Kidney (tissue), 14 donors: ENCODE measurements around the gene CALN1. TPM values are rescaled to one million over a fixed set of nuclear protein-coding genes. Genes with fewer than 3 reads are reported as not detected.

Source experiments
- DNase-seq, 5 donors: peaks; one replicate each; pipeline ENCODE4 v3.0.0-alpha.2; 2013 to 2020
- FAIRE-seq: peaks from 2 replicates; lab custom pipeline; 2012; peaks lifted over from hg19 to GRCh38; lab: Jason Lieb, UNC
- H3K27ac ChIP-seq, 2 donors: one replicate each; pipeline ENCODE4 v1.7.0; 2013; ENCODE audit warnings: low read depth in 2 of 2, low read length in 2 of 2, inconsistent platforms in 1 of 2
- H3K27me3 ChIP-seq: one replicate; pipeline ENCODE4 v1.7.1; 2013; ENCODE audit warnings: low read length, inconsistent platforms; ENCODE audit not compliant: control insufficient read depth, insufficient read depth
- H3K36me3 ChIP-seq, 3 donors: one replicate each; pipeline versions ENCODE4 v1.7.0 to v1.7.1; 2013; ENCODE audit warnings: low read length in 3 of 3, control low read depth in 1 of 3, inconsistent platforms in 1 of 3; ENCODE audit not compliant: insufficient read depth in 3 of 3, control insufficient read depth in 2 of 3
- H3K4me1 ChIP-seq, 3 donors: one replicate each; pipeline versions ENCODE4 v1.7.0 to v1.7.1; 2013; ENCODE audit warnings: low read length in 3 of 3, inconsistent platforms in 1 of 3, low read depth in 1 of 3; ENCODE audit not compliant: control insufficient read depth in 2 of 3, insufficient read depth in 2 of 3
- H3K4me3 ChIP-seq, 3 donors: one replicate each; pipeline versions ENCODE4 v1.7.0 to v1.8.1; 2013; ENCODE audit warnings: low read length in 3 of 3, control low read depth in 1 of 3, inconsistent platforms in 1 of 3
- H3K9ac ChIP-seq, 3 donors: one replicate each; pipeline versions ENCODE4 v1.7.0 to v1.7.1; 2013; ENCODE audit warnings: low read length in 3 of 3, control low read depth in 1 of 3, inconsistent platforms in 1 of 3
- H3K9me3 ChIP-seq, 3 donors: one replicate each; pipeline versions ENCODE4 v1.7.0 to v1.7.1; 2013; ENCODE audit warnings: low read length in 3 of 3, control low read depth in 1 of 3, inconsistent platforms in 1 of 3; ENCODE audit not compliant: control insufficient read depth in 2 of 3, insufficient read depth in 1 of 3
- intact Hi-C: fragments of 100-400 bp; cut with DNase I; formaldehyde crosslinking; loops from one replicate; pipeline ENCODE4 v1.11.1; 2022
- polyA plus RNA-seq: library from polyadenylated mRNA; stranded (reverse); fragments of 350-450 nt; fragmentation: Illumina TruSeq; extraction: RNeasy Lipid Tissue Mini Kit (QIAGEN cat#74804); gene quantifications from one replicate; pipeline ENCODE4 v1.2.3, GENCODE V29; 2014; ENCODE audit warnings: low read depth, low replicate concordance; ENCODE audit not compliant: insufficient read depth
- total RNA-seq: library from RNA; stranded (reverse); fragmentation: NEBNext Ultra II Directional; extraction: Animal tissue kit (Norgen Biotek cat#: 25700); gene quantifications from one replicate; pipeline ENCODE4 v1.2.1, GENCODE V29; 2021
- TF ChIP-seq, protein P1 (sequence below): IDR thresholded peaks from 3 replicates; pipeline ENCODE4 v1.5.1; 2012; ENCODE audit warnings: mild to moderate bottlenecking, moderate library complexity, borderline replicate concordance; ENCODE audit not compliant: insufficient read depth; ENCODE audit errors: extremely low read depth
- donor health status: control.
- donor health status: control.
- donor health status: control.
- donor health status: control.
- donor health status: control.
- donor health status: DM: yes; HTN: yes; CAD: no.
- donor health status: Normal renal cell carcinoma (clear cell type).

The CALN1 gene
- total and polyA plus RNA-seq, 2 donors from 2014 or later = not detected

DNA sequence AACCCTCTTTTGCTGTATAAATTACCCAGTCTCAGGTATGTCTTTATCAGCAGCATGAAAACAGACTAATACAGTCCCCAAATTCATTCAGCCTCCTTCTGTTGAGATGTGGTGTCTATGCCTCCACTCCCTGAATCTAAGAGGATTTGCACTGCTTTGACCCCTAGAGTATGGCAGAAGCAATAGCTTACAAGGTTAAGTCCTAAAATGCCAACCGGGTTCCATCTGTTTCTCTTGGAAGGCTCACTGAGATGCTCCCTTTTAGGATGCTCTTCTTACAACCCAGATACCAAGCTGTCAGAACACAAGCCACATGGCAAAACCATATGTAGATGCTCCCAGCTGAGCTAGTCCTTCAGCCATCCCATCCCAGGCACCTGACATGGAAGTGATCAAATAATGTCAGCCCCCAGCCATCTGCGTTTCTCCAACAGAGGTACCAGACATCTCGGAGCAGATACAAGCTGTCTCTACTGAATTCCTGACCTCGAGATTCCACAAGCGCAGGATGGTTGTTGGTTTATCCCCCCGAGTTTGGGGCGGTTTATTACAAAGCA is 20.2 kb downstream of the CALN1 start:
- intact Hi-C loops = no loop called here
- no peak overlapping the region for H3K9ac ChIP-seq
- no peak overlapping the region for H3K4me3 ChIP-seq
- FAIRE-seq (no peak), DNase-seq (no peak)
- H3K36me3 ChIP-seq = no peaks in the 10 kb centered on the region
- no peaks in the 10 kb centered on the region for H3K27me3 ChIP-seq
- no peak overlapping the region for H3K27ac ChIP-seq
- H3K9me3 ChIP-seq = no peaks in the 10 kb centered on the region
- TF ChIP-seq, protein P1, sequence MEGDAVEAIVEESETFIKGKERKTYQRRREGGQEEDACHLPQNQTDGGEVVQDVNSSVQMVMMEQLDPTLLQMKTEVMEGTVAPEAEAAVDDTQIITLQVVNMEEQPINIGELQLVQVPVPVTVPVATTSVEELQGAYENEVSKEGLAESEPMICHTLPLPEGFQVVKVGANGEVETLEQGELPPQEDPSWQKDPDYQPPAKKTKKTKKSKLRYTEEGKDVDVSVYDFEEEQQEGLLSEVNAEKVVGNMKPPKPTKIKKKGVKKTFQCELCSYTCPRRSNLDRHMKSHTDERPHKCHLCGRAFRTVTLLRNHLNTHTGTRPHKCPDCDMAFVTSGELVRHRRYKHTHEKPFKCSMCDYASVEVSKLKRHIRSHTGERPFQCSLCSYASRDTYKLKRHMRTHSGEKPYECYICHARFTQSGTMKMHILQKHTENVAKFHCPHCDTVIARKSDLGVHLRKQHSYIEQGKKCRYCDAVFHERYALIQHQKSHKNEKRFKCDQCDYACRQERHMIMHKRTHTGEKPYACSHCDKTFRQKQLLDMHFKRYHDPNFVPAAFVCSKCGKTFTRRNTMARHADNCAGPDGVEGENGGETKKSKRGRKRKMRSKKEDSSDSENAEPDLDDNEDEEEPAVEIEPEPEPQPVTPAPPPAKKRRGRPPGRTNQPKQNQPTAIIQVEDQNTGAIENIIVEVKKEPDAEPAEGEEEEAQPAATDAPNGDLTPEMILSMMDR = no peak
- no peaks in the 10 kb centered on the region for H3K4me1 ChIP-seq

DNA sequence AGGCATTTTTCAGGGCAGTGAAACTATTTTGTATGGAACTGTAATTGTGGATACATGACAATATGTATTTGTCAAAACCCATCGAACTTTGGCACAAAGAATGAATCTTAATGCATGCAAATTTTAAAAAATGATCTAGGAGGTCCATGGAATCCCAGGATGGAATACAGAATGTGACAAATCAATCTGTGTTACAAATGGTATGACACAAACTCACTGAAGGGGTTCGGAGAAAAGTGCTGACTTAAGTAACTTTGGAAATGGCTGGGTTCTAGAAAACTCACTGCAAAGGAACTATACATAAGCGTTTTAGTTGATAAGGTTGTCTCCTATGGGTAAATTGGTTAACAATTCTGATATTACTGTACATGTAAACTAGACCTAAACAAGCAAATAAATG is 26.0 kb downstream of the CALN1 start:
- H3K27me3 ChIP-seq = no peaks in the 10 kb centered on the region
- H3K9ac ChIP-seq = no peak overlapping the region
- TF ChIP-seq, protein P1 = no peak
- no peaks in the 10 kb centered on the region for H3K36me3 ChIP-seq
- H3K4me1 ChIP-seq = no peaks in the 10 kb centered on the region
- DNase-seq (no peak), FAIRE-seq (no peak)
- intact Hi-C loops = no loop called here
- H3K9me3 ChIP-seq = peaks cover 0 to 3% (median 2%) of the 10 kb centered on the region in 3 donors
- H3K4me3 ChIP-seq = no peak overlapping the region
- no peak overlapping the region for H3K27ac ChIP-seq

DNA sequence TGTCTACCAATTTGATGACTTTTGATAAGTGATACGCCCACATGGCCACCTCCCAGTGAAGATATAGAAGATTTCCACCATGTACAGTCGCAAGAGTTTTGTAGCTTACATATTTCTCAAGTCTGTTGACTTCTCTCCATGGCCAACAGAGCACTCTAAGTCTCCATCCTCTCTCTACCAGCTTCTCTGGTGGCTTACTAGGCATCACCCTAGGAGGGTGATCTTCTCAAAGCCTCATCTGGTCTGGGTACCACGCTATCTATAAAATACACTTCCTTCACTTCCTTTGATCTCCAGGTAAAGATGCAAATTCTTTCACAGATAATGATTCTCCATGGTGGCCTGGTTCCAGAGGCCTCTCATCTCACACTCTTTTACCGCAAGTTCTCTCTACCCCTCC is 49.9 kb downstream of the CALN1 start:
- TF ChIP-seq, protein P1 = no peak
- H3K4me3 ChIP-seq = no peak overlapping the region
- intact Hi-C loops = no loop called here
- H3K9ac ChIP-seq = no peak overlapping the region
- H3K36me3 ChIP-seq = no peaks in the 10 kb centered on the region
- H3K9me3 ChIP-seq = no peaks in the 10 kb centered on the region
- H3K27me3 ChIP-seq = no peaks in the 10 kb centered on the region
- no peak for DNase-seq
- H3K27ac ChIP-seq = no peak overlapping the region
- FAIRE-seq = no peak
- H3K4me1 ChIP-seq = no peaks in the 10 kb centered on the region

DNA sequence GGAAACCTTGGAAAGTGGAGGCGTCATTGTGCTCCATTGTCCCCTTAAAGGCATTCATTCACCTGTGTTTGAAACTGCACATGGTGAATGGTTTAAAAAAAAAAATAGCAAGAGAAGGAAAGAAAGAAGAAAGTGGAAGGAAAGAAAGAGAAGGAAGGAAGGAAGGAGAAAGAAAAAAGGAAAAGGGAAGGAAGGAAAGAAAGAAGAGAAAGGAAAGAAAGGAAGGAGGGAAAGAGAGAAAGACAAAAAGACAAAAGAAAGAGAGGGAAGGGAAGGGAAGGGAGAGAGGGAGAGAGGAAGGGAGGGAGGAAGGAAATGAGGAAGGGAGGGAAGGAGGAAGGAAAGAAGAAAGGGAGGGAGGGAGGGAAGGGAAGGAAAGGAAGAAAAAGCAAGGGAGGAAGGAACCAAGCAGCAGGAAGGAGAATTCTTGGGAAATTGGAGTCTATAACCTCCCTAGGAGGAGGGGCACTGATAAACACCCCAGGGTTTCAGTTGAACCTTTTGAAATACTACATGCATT is 66.9 kb downstream of the CALN1 start:
- TF ChIP-seq, protein P1 = no peak

More for the DNA sequence above, 66.9 kb downstream of the CALN1 start:
- FAIRE-seq (no peak), DNase-seq (no peak)
- Histone ChIP-seq H3K4me1 (no peaks in the 10 kb centered on the region), H3K9me3 (peaks cover 0 to 4% (median 0%) of the 10 kb centered on the region in 3 donors), H3K36me3 (no peaks in the 10 kb centered on the region), H3K4me3 (no peak overlapping the region), H3K27ac (no peak overlapping the region), H3K9ac (no peak overlapping the region), H3K27me3 (no peaks in the 10 kb centered on the region)
- intact Hi-C loops = no loop called here
